SIG-M5 treated with dmso at 0.1 percent for 504 hours (cell line): ENCODE measurements around the gene GRM2.
A peak's percentile ranks its signal among the peaks of the same experiment; 100 is the strongest.

ENCODE experiments used
- DNase-seq: peaks from one replicate; lab custom pipeline; 2025; ENCODE audit not compliant: unreplicated experiment; lab: John Stamatoyannopoulos, UW

The GRM2 gene

DNA sequence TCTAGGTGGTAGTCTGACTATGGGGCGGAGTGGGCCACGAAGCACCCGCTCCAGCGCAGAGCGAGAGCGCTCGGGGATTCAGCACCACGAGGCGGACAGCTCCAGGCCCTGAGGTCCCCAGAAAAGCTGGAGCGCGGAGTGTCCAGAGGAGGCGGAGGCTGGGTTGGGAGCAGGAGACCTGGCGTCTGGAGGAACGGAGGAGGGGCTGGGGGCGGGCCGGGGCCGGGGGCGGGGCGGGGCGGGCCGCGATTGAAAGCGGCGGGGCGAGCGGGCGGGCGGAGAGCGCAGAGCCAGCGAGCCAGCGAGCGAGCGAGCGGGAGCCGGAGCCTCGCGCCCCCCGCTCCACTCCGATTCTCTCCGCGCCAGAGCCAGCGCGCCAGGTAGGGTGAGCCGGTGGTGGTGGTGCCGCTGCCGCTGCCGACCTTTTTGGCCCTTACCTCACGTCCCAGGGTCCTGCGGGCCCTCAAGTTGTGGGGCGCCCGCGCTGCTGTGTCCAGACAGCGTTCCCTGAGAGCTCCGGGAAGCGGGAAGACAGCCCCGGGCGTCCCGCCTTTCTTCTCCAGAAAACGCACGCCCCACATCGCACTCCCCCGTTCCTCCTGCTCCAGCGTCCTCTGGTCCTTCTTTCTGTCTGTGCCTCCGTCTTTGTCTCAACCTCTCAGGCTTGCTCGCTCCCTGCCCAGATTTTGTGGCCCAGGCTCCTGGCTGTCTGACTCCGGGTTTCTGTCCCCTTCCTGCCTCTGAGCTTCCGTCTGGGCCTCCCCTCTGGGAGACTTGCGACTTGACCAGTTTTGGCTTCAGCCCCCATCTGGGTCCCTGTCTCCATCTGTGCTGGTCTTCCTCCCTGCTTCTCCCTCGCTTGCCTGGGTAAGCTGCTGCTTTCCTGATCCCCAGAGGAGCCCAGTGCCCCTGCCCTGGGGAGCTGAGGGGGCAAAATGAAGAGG lies at the start of gene GRM2:
TSS of gene GRM2 (plus strand) at position 281 of the 944 bp plus-strand sequence. CDS start 1,916 bp downstream, outside the sequence.
- no peak for DNase-seq

GRCh38 chr3:51657234-51657633 lies 49.6 kb upstream of the GRM2 start:
- peak; percentile 33 for DNase-seq

DNA sequence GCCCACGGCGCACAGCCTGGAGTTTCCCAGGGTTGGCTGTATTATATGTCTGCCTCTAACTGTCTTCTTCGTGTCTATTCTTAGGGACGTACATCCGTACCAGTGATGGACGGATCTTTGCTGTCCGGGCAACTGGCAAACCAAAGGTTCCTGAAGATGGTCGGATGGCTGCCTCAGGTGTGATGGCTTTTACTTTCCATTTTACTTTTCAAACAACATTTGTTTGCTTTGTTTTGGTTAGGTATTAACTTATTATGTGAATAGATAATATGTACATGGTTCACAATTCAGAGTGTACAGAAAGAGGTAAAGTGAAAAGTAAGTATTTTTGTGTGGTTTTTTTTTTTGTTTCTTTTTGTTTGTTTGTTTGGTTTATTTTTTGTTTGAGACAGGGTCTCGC lies 46.9 kb upstream of the GRM2 start:
- no peak for DNase-seq

DNA sequence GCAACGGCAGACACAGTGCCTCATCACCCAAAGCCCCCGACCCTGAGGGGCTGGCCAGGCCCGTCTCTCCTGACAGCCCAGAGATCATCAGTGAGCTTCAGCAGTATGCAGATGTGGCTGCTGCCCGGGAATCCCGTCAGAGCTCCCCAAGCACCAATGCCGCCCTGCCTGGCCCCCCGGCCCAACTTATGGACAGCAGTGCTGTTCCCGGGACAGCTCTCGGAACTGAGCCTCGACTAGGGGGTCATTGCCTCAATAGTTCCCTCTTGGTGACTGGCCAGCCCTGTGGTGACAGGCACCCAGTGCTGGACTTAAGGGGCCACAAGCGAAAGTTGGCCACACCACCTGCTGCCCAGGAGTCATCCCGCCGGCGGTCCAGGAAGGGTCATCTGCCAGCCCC lies 44.4 kb upstream of the GRM2 start:
- no peak for DNase-seq

GRCh38 chr3:51668756-51669155 lies 38.1 kb upstream of the GRM2 start:
- no peak for DNase-seq

DNA sequence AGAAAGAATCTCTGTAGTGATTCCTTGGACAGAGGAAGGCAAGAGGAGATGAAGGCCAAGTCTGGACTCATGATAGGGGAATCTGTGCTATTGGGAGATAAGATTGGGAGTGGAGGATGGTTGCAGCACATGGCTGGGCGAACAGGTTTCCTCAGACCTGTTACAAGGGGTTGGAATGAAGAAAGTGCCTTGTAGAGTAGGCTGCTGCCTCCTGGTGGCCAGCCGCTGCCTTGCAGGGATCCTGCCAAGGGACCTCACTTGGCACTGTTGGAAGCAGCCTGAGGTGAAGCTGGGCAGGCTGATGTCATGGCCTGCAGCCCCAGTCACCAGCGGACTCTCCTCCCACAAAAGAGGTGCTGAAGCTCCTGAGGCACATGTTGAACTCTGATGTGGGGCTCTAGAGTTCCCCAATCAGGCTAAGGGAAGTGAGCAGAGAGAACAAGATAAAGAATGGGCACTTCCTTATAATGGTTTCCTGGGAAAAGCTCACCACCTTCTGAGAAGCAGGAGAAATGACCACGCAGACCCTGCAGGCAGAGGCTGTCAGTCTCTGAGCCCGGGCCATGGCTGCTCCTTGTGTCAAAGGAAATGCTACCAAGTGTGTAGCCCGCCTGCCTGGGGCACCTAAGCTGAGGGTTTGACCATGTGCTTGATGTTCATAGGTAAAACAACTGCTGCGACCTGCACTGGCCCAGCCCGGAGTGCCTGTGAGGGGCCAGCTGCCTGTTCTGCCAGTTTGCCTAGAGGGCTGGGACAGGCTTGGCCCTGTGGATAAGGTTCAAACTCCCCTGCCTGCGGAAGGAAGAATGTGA lies 37.4 kb upstream of the GRM2 start:
- peak; percentile 78 for DNase-seq

DNA sequence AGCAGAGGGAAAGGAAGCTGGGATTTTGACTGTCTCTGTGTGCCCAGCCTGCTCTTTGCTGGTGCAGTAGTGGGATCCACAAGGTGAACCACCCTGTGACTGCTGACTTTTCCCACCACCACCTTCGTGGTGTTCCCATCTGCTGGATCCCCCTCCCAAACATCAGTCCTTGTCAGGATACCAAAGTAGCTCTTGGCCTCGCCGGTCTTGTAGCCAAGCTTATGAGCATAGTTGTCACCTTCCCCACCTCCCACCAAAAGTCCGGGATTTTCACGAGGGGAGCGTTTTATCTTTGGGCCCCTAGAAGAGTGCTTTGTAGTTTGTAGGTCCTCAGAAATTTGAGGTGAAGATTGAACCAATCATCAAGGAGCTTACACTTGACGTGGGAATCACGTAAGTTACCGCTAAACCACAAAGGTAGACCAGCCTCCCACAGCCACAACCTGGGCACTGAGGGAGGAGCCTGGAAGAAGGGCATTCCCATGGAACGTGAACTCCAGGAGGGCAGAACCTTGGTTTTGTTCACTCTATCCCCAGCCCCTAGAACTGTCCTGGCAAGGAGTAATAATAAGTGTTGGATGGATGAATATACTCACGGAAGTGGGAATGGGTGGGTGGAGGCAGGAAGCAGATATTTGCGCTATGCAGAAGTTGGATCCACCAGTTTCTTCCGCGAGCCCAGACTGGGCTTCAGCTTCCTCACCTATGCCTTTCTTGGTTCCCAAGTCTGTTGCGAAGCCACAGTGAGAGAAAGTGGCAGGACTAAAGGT lies 36.6 kb upstream of the GRM2 start:
- DNase-seq: no peak

DNA sequence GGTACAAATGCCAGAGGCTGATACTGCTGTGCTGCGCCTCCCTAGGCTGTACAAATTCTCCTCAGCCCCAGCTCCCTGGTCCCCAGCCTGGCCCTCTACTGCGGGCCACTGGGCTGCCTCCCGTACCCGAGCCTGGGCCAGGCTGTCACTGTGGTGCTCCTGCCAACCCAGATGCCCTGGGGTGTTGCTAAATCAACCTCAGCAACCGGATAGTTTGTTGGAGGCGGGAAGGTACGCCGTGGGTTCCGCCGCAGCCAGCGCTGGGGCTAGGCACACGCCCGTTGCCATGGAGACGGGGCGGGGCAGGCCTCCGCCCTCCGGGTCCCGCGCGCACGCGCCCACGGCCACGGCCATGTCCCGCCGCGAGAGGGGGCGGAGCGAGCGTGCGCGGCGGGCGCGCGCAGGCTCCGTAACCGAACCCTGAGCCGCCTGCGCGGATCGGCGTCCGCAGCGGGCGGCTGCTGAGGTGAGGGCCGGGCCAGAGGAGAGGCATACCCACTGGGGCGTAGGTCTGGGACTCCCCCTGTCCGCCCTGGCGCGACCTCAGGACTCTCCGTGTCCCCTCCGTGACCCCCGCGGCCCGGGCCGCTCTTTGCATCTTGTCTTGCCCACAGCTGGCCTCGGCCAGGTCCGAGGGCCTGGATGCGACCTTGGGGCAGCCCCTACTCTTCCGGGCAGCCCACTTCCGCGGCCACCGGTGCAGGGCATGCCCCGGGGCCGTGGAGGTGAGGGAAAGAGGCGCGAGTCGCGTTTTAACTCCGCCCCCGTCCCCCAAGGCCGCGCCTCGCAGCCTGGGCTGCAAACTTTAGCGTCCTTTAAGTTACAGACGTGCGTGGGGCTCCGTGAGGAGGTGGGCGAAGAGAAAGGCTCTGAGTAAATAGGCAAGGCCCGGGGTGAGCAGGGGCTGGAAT lies 35.8 kb upstream of the GRM2 start, which contains the start of gene TEX264:
TSS of gene TEX264 (plus strand) at position 430 of the 911 bp plus-strand sequence. CDS start 3,053 bp downstream, outside the sequence.
- DNase-seq: peak; percentile 79

- DNase-seq: peak; percentile 80
These were observed 35.0 kb upstream of the GRM2 start for GRCh38 chr3:51671734-51672475.

DNA sequence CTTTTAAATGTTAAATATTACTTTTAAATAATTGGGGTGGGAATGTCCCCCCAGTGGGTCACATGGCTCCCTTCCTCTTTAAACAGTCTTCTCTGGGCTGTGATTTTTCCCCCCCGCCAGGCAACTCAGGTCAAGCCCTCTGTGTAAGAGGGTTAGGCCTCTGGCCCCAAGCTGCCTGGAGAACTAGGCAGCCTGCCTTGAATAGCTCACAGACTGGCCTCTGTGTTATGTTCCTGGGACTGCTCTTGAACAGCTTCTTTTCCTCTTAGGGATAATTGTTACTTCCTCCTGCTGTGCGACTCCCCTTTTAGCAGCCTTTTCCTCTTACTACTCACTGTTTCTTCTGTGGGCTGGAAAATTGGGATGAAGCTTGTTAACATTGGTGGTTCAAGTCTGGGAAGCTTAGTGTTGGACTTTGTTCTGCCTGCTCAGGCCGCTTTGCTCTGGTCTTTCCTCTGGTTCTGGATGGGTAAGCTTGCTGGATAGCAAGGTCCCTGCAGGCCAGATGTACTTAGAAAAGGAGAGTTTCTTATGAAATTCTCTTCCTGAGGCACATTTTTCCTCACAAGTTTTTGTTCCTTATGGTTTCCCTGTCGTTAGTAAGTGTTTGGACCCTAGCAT lies 33.6 kb upstream of the GRM2 start:
- DNase-seq: no peak

DNA sequence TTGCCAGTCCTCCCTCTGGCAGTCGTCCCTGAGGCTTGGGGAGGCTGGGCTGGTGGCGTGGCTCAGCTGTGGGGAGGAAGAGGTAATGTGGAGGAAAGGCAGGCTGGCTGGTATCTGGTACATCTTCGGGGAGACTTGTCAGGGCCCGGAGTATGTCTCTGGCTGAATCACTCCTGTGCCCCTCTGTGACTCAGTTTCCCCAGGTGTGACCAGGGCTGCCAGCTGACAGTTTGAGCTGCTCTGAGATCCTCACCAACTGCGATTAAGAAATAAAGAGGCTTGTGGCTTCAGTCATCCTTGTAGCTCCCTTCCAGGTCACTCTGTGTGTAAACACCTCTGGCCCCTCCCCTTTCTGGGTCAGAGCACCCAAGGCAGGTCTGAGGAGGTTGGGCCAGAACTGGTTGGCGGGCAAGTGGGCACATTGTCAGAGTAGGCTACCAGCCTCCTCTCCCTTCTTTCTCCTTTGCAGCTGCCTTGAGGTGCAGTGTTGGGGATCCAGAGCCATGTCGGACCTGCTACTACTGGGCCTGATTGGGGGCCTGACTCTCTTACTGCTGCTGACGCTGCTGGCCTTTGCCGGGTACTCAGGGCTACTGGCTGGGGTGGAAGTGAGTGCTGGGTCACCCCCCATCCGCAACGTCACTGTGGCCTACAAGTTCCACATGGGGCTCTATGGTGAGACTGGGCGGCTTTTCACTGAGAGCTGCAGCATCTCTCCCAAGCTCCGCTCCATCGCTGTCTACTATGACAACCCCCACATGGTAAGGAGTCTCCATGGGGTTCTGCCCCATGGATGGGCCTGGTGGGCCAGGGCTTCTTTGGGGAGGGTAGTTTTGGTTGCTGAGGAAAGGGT lies 32.8 kb upstream of the GRM2 start:
- DNase-seq: no peak

- no peak for DNase-seq
These were observed 31.7 kb upstream of the GRM2 start for GRCh38 chr3:51675201-51675611.

- no peak for DNase-seq
These were observed 30.7 kb upstream of the GRM2 start for GRCh38 chr3:51676102-51676640.

- DNase-seq: no peak
These were observed 29.5 kb upstream of the GRM2 start for GRCh38 chr3:51677358-51677757.

- no peak for DNase-seq
These were observed 28.7 kb upstream of the GRM2 start for GRCh38 chr3:51678186-51678585.

DNA sequence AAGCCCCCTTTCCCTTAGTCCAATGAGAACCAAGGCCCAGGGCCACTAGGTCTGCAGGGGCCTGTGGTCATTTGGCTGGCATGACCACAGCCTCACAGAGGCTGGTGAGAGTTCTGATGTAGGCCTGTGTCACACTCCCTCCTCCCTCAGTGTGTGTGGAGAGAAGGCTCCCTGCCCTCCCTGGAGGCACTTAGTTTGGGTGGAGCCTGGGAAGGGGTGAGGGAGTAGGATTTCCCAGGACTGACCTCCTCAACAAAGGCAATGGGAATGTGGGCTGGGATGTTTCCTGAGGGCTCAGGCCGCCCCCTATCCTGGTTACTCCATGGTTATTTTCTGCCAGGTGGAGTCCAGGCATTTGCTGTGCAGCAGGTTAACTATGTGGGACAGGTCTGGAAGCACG lies 28.2 kb upstream of the GRM2 start:
- no peak for DNase-seq

DNA sequence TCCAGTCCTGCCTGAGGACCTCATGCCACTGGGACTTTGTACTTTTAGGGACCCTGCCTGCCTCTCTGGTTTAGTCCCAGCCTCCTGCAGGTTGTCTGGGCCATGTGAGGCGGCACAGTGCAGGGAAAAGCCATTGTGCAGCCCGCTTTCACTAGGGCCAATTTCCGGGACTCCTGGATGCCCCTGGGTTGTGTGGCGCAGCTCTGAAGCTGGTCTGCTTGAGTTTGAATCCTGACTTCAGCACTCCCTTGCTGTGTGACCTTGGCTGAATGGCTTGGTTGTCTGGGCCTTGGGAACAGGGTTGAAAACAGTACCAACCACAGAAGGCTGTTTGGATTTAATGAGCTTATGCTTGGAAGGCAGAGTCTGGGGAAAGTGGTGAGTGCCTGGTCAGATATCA lies 27.6 kb upstream of the GRM2 start:
- no peak for DNase-seq

DNA sequence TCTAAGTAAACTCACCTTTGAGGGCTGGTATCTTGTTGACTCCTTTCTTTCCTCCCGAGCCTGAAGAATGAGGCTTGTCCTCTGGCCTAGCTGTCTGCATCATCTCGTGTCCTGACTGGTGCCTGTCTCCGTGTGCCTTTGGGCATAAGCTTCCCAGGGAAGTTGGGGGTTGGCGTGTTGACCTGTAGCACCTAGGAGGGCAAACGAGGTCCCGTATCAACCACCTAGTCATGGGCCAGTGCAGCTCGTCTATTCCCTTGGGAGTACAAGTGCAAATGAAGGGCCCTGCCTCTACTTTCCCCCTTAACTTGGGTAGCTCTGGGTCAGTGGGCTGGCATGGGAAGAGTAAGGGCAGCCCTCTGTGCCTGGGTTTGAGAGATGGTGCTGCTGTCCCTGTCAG lies 27.1 kb upstream of the GRM2 start:
- no peak for DNase-seq
